Skeletal muscle cell (primary cell): ENCODE data around the gene ANKRD27.
"Not testable (repeated sequence)": the region's sequence is repeated elsewhere in the genome, so short reads cannot be mapped to it uniquely, and the experiment has no call there.

ENCODE experiments used
- DNase-seq: peaks from one replicate; pipeline ENCODE4 v3.0.0-alpha.2; 2010; ENCODE audit warnings: low read depth
- H3K4me3 ChIP-seq: 2 replicates; pipeline ENCODE4 v1.5.1; 2011; ENCODE audit warnings: low read depth, mild to moderate bottlenecking, control low read depth, low read length, moderate library complexity

The ANKRD27 gene

DNA sequence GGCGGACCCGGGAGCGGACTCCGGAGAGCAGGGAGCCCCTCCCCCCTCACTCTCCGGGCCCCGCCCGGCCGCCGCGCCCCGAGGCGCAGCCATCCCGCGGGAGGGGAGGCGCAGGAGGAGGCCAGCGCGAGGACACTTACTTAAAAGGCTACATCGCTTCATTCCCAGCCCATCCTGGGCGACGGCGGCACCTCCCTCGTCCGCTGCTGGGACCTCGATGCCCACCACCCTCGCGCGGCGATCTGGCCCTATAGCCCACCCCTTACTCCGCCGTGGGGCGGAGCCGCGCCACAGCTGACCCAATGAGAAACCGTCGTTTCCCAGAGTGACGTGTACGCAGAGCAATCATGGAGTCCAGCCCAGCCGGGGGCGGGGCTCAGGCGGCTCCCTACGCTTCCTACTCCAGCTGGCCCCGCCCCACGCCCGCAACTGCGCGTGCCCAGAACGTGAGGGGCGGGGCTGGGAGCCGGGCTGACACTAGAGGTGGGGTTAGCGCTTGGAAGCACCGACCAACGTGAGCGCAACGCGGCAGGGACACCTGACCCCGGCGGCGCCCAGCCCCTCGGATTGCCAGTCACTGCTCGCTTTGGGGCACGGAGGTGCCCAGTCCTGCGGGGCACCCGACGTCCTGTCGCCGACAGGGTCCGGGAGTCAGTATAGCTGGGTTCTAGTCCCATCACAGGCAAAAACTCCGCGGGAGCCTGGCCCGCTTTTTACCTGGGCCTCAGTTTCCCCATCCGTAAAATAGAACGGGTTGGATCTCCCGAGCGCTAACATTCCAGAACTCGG, at the start of gene ANKRD27:
TSS of gene ANKRD27 (minus strand) at position 250 of the 789 bp plus-strand sequence. CDS start 16,165 bp downstream, outside the sequence.
- DNase-seq, result peak; percentile 87
- peak within 1 kb of the TSS; percentile 73 for H3K4me3 ChIP-seq

GRCh38 chr19:32720936-32721250, 45.9 kb upstream of the ANKRD27 start:
- DNase-seq, result no peak
- H3K4me3 ChIP-seq, result no peak overlapping the region

- H3K4me3 ChIP-seq, result no peak overlapping the region
- DNase-seq, result no peak
Observed at GRCh38 chr19:32720216-32720935, 45.4 kb upstream of the ANKRD27 start.

- no peak for DNase-seq
- no peak within 1 kb of the TSS for H3K4me3 ChIP-seq
Observed at GRCh38 chr19:32719611-32720059, 44.7 kb upstream of the ANKRD27 start, which contains the start of gene TDRD12. TDRD12 (plus strand) TSS chr19:32719767; CDS start chr19:32720073, 306 bp downstream.

GRCh38 chr19:32718286-32718685, 43.3 kb upstream of the ANKRD27 start:
- no peak for DNase-seq
- no peak overlapping the region for H3K4me3 ChIP-seq

DNA sequence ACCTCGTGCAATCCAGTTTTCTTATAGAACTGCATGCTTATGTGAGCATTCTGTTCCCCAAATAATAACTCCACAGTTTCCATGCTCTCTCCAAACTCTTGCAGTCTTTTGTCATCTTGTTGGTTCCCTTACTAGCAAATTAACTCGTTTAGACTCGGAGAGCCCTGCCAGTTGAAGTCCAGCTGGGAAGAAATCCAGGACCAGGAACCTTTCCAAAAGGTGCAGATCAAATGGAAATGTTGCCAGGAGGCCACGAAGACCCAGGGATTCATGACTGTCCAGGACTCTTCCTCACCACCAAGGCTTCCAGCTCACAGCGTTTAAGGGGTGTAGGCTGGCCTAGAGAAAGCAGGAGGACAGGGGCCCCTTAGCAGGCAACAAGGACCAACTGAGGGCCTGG, 42.5 kb upstream of the ANKRD27 start:
- no peak overlapping the region for H3K4me3 ChIP-seq
- no peak for DNase-seq

DNA sequence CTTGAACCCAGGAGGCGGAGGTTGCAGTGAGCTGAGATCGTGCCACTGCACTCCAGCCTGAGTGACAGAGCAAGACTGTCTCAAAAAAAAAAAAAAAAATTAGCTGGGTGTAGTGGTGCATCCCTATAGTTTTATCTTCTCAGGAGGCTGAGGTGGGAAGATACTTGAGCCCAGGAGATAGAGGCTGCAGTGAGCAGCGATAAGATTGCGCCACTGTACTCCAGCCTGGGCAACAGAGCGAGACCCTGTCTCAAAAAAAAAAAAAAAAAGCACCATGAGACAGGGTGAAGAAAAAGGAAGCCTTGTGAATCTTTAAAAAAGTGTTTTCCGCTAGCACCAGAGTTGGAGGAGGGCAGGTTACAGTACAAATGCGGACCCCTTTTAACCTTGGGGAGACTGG, 41.2 kb upstream of the ANKRD27 start:
- not testable (repeated sequence) for DNase-seq, H3K4me3 ChIP-seq

- no peak for DNase-seq
- no peak overlapping the region for H3K4me3 ChIP-seq
Observed at GRCh38 chr19:32711747-32712146, 36.8 kb upstream of the ANKRD27 start.

- DNase-seq, result no peak
- H3K4me3 ChIP-seq, result no peak overlapping the region
Observed at GRCh38 chr19:32709032-32709431, 34.1 kb upstream of the ANKRD27 start.

DNA sequence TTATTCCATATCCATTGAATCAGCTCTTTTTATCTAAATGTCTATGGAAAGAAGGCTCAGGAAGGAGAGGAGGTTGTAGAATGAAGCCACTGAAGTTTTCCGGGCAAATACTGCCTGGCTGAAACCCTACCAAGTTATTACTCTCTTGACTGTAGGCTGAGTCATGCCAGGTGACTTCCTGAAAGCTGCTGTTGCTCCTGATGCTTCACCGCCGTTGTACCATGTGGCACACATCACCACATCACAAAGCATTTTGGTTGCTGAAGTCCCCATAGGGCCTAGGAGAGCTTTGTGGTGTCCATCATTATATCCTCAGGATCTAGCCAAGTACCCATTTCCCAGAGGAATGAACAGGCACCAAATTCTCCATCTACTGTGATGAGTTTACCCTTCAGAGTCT, 33.5 kb upstream of the ANKRD27 start:
- no peak overlapping the region for H3K4me3 ChIP-seq
- DNase-seq, result no peak

DNA sequence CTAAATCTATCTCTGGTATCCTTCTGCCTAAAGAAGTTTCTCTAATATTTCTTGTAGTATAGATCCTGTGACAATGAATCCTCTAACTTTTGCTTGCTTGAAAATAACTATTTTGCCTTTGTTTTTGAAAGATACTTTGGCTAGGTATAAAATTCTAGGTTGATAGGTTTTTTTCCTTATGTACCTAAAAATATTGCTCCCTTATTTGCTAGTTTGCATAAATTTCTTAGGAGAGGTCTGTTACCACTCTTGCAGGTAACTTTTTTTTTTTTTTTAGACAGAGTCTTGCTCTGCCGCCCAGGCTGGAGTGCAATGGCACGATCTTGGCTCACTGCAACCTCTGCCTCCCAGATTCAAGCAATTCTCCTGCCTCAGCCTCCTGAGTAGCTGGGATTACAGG, 29.0 kb upstream of the ANKRD27 start:
- not testable (repeated sequence) for DNase-seq, H3K4me3 ChIP-seq

DNA sequence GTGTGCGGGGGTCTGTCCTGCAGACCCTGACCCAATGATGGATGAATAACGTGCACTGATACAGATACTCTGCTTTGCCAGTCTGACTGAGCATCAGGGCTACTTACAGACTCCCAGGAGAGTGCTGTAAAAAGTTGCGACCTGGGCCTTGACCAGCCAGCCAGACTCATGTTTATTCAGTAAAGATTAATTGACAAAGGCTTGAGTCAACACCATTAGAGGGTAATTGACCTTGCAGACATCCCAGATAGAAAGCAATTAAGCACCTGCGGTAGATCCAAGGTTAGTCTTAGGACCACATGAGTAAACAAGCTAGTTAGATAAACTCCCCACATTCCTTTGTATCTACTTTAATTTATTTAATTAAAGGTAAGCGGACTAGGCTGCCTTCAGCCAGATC, 27.0 kb upstream of the ANKRD27 start:
- H3K4me3 ChIP-seq, result no peak overlapping the region
- DNase-seq, result no peak

GRCh38 chr19:32700129-32700528, 25.1 kb upstream of the ANKRD27 start:
- DNase-seq, result not testable (repeated sequence)

GRCh38 chr19:32696771-32697170, 21.8 kb upstream of the ANKRD27 start:
- not testable (repeated sequence) for DNase-seq

More at GRCh38 chr19:32700129-32700528, 25.1 kb upstream of the ANKRD27 start:
- not testable (repeated sequence) for H3K4me3 ChIP-seq

GRCh38 chr19:32695506-32695905, 20.5 kb upstream of the ANKRD27 start:
- not testable (repeated sequence) for H3K4me3 ChIP-seq, DNase-seq

More at GRCh38 chr19:32696771-32697170, 21.8 kb upstream of the ANKRD27 start:
- H3K4me3 ChIP-seq, result not testable (repeated sequence)

GRCh38 chr19:32694851-32695250, 19.9 kb upstream of the ANKRD27 start:
- DNase-seq, H3K4me3 ChIP-seq: not testable (repeated sequence)

- DNase-seq, H3K4me3 ChIP-seq: not testable (repeated sequence)
Observed at GRCh38 chr19:32694316-32694715, 19.3 kb upstream of the ANKRD27 start.

GRCh38 chr19:32693151-32694108, 18.4 kb upstream of the ANKRD27 start:
- H3K4me3 ChIP-seq, result peak overlapping the region; percentile 68
- not testable (repeated sequence) for DNase-seq

DNA sequence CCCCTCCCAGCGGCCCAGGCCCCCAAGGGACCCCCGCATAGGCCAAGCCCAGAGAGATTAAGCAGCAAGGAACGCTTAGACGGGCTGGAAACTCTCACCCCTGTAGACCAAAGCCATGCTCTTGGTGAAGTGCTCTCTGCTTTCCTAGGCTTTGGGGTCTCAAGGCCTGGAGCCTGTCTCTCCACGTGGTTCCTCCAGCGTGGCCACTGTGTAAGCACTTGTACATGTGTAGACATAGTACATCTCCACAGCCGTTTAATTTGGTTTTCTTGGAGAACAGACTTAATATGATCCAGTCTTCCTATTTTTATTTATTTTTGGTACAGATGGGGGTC, 17.7 kb upstream of the ANKRD27 start:
- peak overlapping the region; percentile 68 for H3K4me3 ChIP-seq
- DNase-seq, result no peak
